SK-N-SH (cell line): ENCODE measurements around the gene LRRC8E. TPM values are rescaled to one million over a fixed set of nuclear protein-coding genes. Genes with fewer than 3 reads are reported as not detected.

ENCODE experiments used
- CTCF ChIA-PET: fragments of 300-600, 350-600 bp; formaldehyde crosslinking; extraction: SDS; loops from one replicate; lab custom pipeline; 2021; lab: Yijun Ruan, JAX
- POLR2A ChIA-PET: fragments of 350-600 bp; sonication (Branson Sonifier 250); formaldehyde crosslinking; extraction: SDS; loops from one replicate; lab custom pipeline; 2020; ENCODE audit warnings: antibody characterized with exemption, inconsistent platforms; lab: Yijun Ruan, JAX
- DNase-seq: peaks from one replicate; pipeline ENCODE4 v3.0.0; 2012
- H2AFZ ChIP-seq: fragments of 200-600 bp; sonication (generic); 2 replicates; pipeline ENCODE4 v1.8.1; 2016; ENCODE audit warnings: antibody characterized with exemption, mild to moderate bottlenecking, low read depth
- H3F3A ChIP-seq: fragments of 200-600 bp; sonication (generic); replicated peaks from 2 replicates; pipeline ENCODE3; 2016; ENCODE audit warnings: antibody characterized with exemption, mild to moderate bottlenecking; ENCODE audit not compliant: insufficient read depth
- H3K27ac ChIP-seq, 2 experiments: fragments of 200-500 bp in 1 of 2; fragments of 200-600 bp in 1 of 2; sonication (Bioruptor generic) in 1 of 2; sonication (generic), shearing (Covaris generic) in 1 of 2; 2 replicates each; pipeline versions ENCODE4 v1.5.1 to v1.6.1; 2014 to 2016; ENCODE audit warnings: low read depth in 2 of 2, inconsistent platforms in 1 of 2, low read length in 1 of 2, mild to moderate bottlenecking in 1 of 2, mixed read lengths in 1 of 2
- H3K27me3 ChIP-seq: fragments of 200-600 bp; sonication (generic), shearing (Covaris generic); 2 replicates; pipeline ENCODE4 v1.6.1; 2016; ENCODE audit warnings: mixed run types; ENCODE audit not compliant: insufficient read depth
- H3K36me3 ChIP-seq, 2 experiments: fragments of 200-500 bp in 1 of 2; fragments of 200-600 bp in 1 of 2; sonication (Bioruptor generic) in 1 of 2; sonication (generic) in 1 of 2; replicated peaks in 1 of 2; 2 replicates each; pipeline versions ENCODE3 to v1.5.1; 2014 to 2016; ENCODE audit warnings: low read length in 1 of 2, mild to moderate bottlenecking in 1 of 2; ENCODE audit not compliant: insufficient read depth in 2 of 2, control insufficient read depth in 1 of 2
- H3K4me1 ChIP-seq, 2 experiments: fragments of 200-500 bp in 1 of 2; fragments of 200-600 bp in 1 of 2; sonication (Bioruptor generic) in 1 of 2; sonication (generic), shearing (Covaris generic) in 1 of 2; 2 replicates each; pipeline versions ENCODE4 v1.5.1 to v1.6.1; 2014 to 2016; ENCODE audit warnings: low read depth in 1 of 2, low read length in 1 of 2, mixed run types in 1 of 2; ENCODE audit not compliant: insufficient read depth in 2 of 2, control insufficient read depth in 1 of 2
- H3K4me2 ChIP-seq: fragments of 200-600 bp; sonication (generic), shearing (Covaris generic); 2 replicates; pipeline ENCODE4 v1.6.1; 2017; ENCODE audit warnings: mixed run types
- H3K4me3 ChIP-seq, 2 experiments: fragments of 200-500 bp in 1 of 2; fragments of 200-600 bp in 1 of 2; sonication (Bioruptor generic) in 1 of 2; sonication (generic), shearing (Covaris generic) in 1 of 2; 2 replicates each; pipeline versions ENCODE4 v1.5.1 to v1.8.1; 2014 to 2016; ENCODE audit warnings: low read depth in 2 of 2, inconsistent platforms in 1 of 2, low read length in 1 of 2, mild to moderate bottlenecking in 1 of 2, mixed read lengths in 1 of 2, moderate library complexity in 1 of 2
- H3K79me2 ChIP-seq: fragments of 200-600 bp; sonication (generic); 2 replicates; pipeline ENCODE4 v1.8.1; 2017; ENCODE audit warnings: mild to moderate bottlenecking; ENCODE audit not compliant: insufficient read depth
- H3K9ac ChIP-seq: fragments of 200-600 bp; sonication (generic); 2 replicates; pipeline ENCODE4 v1.6.1; 2017; ENCODE audit warnings: mixed run types
- H3K9me2 ChIP-seq: fragments of 200-600 bp; sonication (generic); 2 replicates; pipeline ENCODE4 v1.6.1; 2017; ENCODE audit warnings: mixed run types
- H3K9me3 ChIP-seq: fragments of 200-600 bp; sonication (generic); 2 replicates; pipeline ENCODE4 v1.6.1; 2017; ENCODE audit warnings: mixed run types, mild to moderate bottlenecking, moderate library complexity
- H4K20me1 ChIP-seq: fragments of 200-600 bp; sonication (generic); 2 replicates; pipeline ENCODE4 v1.6.1; 2017; ENCODE audit warnings: mild to moderate bottlenecking, mixed run types; ENCODE audit not compliant: insufficient read depth
- CHD2 ChIP-seq: fragments of 150-350 bp; IDR thresholded peaks from 2 replicates; pipeline ENCODE4 v1.6.1; 2018; ENCODE audit warnings: low read length; ENCODE audit not compliant: partially characterized antibody
- FOSL2 ChIP-seq: IDR thresholded peaks from 2 replicates; pipeline ENCODE4 v1.4.0; 2012; ENCODE audit warnings: low read depth, mild to moderate bottlenecking, moderate library complexity, borderline replicate concordance
- FOXJ3 ChIP-seq: sonication (generic); formaldehyde crosslinking; IDR thresholded peaks from 2 replicates; pipeline ENCODE4 v1.5.1; 2020; ENCODE audit warnings: mild to moderate bottlenecking, missing genetic modification reagents
- MXI1 ChIP-seq: IDR thresholded peaks from 2 replicates; pipeline ENCODE4 v1.6.1; 2012; ENCODE audit warnings: mild to moderate bottlenecking, low read depth, low read length, improper control_type of control experiment
- NRF1 ChIP-seq: IDR thresholded peaks from 2 replicates; pipeline ENCODE4 v1.6.1; 2012; ENCODE audit warnings: low read depth, mild to moderate bottlenecking, low read length
- WGBS: methylation state at CpG from one replicate; pipeline ENCODE4 v1.1.6; 2017; ENCODE audit warnings: low lambda C conversion rate; 5-methylcytosine and 5-hydroxymethylcytosine counted together
- polyA plus RNA-seq, 3 experiments: library from polyadenylated mRNA; depleted of rRNA; stranded (reverse); fragments of >200 nt; gene quantifications; 2 replicates each; pipeline ENCODE4 v1.2.3, GENCODE V29; 2012
- TF ChIP-seq, protein P1 (sequence below): fragments of 200-600 bp; sonication (generic); IDR thresholded peaks from 2 replicates; pipeline ENCODE4 v1.6.1; 2017; ENCODE audit warnings: antibody characterized with exemption, mild to moderate bottlenecking, moderate library complexity
- TF ChIP-seq, protein P2 (sequence below): fragments of 150-350 bp; IDR thresholded peaks from 2 replicates; pipeline ENCODE4 v1.6.1; 2016; ENCODE audit warnings: mild to moderate bottlenecking, low read depth, low read length
- TF ChIP-seq, protein P3 (sequence below): IDR thresholded peaks from 2 replicates; pipeline ENCODE4 v1.6.1; 2012; ENCODE audit warnings: mild to moderate bottlenecking, low read depth, low read length, moderate library complexity
- TF ChIP-seq, protein P4 (sequence below): fragments of 150-350 bp; IDR thresholded peaks from 2 replicates; pipeline ENCODE4 v1.6.1; 2017; ENCODE audit warnings: antibody characterized with exemption, low read length, low read depth, borderline replicate concordance

Gene LRRC8E
- polyA plus RNA-seq, 1 of the 3 experiments (the other 2 are of a cell fraction): 0.02 TPM

DNA sequence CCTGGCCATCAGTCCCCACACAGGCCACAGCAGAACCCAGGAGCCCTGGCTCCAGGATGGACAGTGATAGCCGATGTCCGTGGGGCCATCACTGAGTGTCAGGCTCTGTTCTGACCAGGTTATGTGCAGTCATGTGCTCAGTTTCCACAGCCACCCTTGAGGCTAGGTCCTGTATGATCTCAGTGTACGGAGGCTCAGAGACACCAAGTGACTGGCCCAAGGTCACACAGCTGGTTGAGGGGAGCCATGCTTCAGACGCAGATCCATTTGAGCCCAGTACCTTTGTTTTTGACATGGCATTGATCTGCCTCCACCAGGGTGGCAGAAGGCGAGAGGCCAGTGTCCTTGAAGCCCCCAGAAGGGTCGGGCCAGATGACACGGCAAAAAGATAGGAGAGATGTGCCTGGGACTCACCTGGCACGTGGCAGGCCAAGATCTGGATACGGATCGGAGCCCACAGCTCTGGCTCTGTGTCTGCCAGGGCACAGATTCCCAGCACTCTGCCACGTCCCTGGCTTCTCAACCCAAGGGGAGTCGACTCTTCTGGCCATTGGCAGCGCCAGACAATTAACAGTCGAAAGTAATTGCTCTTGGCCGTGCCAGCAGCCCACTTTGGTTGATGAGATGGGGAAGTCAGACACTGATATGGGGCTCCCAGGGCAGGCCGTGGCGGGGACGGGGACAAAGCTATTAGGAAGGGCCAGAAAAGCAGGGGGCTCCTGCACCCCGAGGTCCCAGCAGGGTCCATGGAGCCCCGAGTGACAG lies 42.7 kb upstream of the LRRC8E start:
- CTCF ChIA-PET: interaction anchor here (0.6 kb wide), 1 partner anchor 359 kb away, joined by 3 read pairs; no protein-coding TSS in a partner anchor
- no peaks in the 10 kb centered on the region for H4K20me1 ChIP-seq
- DNase-seq: no peak

More for the DNA sequence above, 42.7 kb upstream of the LRRC8E start:
- H3K36me3 ChIP-seq: no peaks in the 10 kb centered on the region
- no peaks in the 10 kb centered on the region for H3K9me2 ChIP-seq
- WGBS: 85% methylated on average over 13 of the region's 20 CpGs
- H3K4me1 ChIP-seq: peaks cover 0 to 8% of the 10 kb centered on the region in 2 experiments; a peak in 1 of 4 replicates
- no peak overlapping the region for H2AFZ ChIP-seq
- H3K9me3 ChIP-seq: no peaks in the 10 kb centered on the region
- TF ChIP-seq, protein P1, sequence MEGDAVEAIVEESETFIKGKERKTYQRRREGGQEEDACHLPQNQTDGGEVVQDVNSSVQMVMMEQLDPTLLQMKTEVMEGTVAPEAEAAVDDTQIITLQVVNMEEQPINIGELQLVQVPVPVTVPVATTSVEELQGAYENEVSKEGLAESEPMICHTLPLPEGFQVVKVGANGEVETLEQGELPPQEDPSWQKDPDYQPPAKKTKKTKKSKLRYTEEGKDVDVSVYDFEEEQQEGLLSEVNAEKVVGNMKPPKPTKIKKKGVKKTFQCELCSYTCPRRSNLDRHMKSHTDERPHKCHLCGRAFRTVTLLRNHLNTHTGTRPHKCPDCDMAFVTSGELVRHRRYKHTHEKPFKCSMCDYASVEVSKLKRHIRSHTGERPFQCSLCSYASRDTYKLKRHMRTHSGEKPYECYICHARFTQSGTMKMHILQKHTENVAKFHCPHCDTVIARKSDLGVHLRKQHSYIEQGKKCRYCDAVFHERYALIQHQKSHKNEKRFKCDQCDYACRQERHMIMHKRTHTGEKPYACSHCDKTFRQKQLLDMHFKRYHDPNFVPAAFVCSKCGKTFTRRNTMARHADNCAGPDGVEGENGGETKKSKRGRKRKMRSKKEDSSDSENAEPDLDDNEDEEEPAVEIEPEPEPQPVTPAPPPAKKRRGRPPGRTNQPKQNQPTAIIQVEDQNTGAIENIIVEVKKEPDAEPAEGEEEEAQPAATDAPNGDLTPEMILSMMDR: no peak
- TF ChIP-seq MXI1: no peak
- TF ChIP-seq CHD2: no peak
- TF ChIP-seq FOXJ3 (CRISPR knock-in tag): no peak
- TF ChIP-seq, protein P2, sequence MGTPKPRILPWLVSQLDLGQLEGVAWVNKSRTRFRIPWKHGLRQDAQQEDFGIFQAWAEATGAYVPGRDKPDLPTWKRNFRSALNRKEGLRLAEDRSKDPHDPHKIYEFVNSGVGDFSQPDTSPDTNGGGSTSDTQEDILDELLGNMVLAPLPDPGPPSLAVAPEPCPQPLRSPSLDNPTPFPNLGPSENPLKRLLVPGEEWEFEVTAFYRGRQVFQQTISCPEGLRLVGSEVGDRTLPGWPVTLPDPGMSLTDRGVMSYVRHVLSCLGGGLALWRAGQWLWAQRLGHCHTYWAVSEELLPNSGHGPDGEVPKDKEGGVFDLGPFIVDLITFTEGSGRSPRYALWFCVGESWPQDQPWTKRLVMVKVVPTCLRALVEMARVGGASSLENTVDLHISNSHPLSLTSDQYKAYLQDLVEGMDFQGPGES: no peak
- no peak for TF ChIP-seq FOSL2
- TF ChIP-seq, protein P3, sequence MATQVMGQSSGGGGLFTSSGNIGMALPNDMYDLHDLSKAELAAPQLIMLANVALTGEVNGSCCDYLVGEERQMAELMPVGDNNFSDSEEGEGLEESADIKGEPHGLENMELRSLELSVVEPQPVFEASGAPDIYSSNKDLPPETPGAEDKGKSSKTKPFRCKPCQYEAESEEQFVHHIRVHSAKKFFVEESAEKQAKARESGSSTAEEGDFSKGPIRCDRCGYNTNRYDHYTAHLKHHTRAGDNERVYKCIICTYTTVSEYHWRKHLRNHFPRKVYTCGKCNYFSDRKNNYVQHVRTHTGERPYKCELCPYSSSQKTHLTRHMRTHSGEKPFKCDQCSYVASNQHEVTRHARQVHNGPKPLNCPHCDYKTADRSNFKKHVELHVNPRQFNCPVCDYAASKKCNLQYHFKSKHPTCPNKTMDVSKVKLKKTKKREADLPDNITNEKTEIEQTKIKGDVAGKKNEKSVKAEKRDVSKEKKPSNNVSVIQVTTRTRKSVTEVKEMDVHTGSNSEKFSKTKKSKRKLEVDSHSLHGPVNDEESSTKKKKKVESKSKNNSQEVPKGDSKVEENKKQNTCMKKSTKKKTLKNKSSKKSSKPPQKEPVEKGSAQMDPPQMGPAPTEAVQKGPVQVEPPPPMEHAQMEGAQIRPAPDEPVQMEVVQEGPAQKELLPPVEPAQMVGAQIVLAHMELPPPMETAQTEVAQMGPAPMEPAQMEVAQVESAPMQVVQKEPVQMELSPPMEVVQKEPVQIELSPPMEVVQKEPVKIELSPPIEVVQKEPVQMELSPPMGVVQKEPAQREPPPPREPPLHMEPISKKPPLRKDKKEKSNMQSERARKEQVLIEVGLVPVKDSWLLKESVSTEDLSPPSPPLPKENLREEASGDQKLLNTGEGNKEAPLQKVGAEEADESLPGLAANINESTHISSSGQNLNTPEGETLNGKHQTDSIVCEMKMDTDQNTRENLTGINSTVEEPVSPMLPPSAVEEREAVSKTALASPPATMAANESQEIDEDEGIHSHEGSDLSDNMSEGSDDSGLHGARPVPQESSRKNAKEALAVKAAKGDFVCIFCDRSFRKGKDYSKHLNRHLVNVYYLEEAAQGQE: no peak
- TF ChIP-seq, protein P4, sequence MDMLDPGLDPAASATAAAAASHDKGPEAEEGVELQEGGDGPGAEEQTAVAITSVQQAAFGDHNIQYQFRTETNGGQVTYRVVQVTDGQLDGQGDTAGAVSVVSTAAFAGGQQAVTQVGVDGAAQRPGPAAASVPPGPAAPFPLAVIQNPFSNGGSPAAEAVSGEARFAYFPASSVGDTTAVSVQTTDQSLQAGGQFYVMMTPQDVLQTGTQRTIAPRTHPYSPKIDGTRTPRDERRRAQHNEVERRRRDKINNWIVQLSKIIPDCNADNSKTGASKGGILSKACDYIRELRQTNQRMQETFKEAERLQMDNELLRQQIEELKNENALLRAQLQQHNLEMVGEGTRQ: no peak
- TF ChIP-seq NRF1: no peak
- TF ChIP-seq, all 33 proteins: peak for 0
- POLR2A ChIA-PET: no interaction called here
- Histone ChIP-seq H3K27ac (no peak overlapping the region), H3K27me3 (no peaks in the 10 kb centered on the region), H3K4me2 (no peak overlapping the region), H3K9ac (no peak overlapping the region), H3F3A (peaks cover 7% of the 10 kb centered on the region), H3K4me3 (no peak overlapping the region), H3K79me2 (no peaks in the 10 kb centered on the region)
